K562 treated with DMSO at 1 percent for 48 hours (cell line): ENCODE results near the gene ARHGAP9. TPM values are rescaled to one million over a fixed set of nuclear protein-coding genes. Genes with fewer than 3 reads are reported as not detected.

ENCODE experiments used
- total RNA-seq: library from RNA; unstranded; fragments of 300-600 nt; gene quantifications from 2 replicates; pipeline ENCODE4 v1.2.3, GENCODE V29; 2022; ENCODE audit warnings: low replicate concordance; ENCODE audit errors: extremely low read depth

Gene ARHGAP9
- total RNA-seq = not detected in 2 replicates

DNA sequence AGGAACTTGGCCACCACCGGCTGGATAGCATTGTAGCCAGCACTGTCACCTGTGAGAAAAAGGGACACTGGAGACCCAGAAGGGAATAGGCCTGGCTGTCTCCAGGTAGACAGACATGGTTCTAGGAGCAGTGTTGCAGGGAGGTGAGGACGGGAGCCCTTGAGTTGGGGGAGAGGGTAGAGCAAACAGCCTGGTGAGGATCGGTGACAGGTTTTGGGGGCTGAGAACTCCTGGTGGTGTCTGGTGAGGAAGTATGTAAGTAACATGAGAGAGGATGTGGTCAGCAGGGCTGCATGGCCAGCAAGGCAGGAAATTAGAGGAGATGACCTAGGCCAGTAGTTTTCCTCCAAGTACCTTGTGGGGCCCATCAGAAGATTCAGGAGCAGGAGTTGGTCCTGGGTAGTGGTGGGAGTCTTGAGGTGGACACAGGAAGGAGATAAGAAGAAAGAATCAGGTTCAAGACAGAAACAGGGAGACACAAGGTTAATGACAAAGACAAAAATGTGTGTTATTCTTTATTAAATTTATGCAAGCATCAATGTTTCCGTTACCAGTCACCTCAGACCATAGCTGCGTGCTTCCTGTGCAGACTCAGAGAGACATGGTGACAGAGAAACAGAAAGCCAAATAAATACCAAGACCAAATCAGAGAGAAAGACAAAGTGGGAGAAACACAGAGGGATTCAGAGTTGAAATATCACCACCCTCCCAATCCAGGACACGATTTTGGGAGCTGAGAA lies at the start of gene ARHGAP9:
Gene ARHGAP9 (minus strand): TSS at position 491 of the 740 bp plus-strand sequence. CDS start 460 bp downstream, at position 31.

DNA sequence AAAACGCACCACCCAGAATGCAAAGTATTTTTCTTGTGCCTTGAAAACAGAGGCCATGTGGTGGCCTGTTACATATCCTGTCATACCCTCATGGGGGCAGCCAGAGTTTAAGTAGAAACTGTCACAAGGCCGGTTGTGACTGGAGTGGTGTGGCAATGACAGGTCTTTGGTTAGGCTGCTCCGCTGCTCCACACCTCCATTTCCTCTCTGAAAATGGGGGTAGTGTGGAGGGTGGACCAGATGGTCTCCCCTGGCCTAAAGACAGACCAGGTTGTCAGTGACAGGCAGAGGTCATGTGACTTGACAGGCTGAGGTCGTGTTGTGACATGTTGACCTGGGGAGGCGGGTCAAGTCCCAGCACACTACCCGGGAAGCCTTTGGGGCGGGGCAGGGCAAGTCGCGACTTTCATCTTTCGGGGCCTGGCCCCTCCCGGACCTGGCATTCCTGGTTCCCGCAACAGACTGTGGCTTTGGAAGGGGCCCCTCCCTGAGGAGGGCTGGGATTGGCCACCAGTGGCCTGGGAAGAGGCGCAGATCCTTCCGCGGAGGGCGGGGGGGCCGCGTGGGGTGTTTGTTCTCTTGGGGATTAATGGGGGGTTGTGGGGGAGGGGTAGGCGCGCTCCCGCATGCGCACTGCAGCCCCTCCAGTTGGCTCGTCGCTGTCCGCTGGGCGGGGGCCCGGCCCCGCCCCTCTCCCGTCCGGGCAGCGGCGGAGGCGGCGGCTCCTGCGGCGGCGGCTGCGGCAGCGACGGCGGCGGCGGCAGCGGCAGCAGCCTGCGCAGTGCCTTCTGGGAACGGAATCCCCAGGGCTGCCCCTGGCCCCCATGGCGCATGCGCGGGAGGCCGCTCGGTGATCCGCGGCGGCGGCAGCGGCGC lies 42.6 kb upstream of the ARHGAP9 start, which contains the start of gene MBD6:
Gene MBD6 (plus strand): TSS at position 814 of the 876 bp plus-strand sequence. CDS start 1,480 bp downstream, outside the sequence.

GRCh38 chr12:57520053-57520818 lies 40.6 kb upstream of the ARHGAP9 start, which contains the start of gene DDIT3:
Gene DDIT3, minus strand, starts transcription at chr12:57520514. Its CDS starts 3,108 bp downstream, at chr12:57517406.

DNA sequence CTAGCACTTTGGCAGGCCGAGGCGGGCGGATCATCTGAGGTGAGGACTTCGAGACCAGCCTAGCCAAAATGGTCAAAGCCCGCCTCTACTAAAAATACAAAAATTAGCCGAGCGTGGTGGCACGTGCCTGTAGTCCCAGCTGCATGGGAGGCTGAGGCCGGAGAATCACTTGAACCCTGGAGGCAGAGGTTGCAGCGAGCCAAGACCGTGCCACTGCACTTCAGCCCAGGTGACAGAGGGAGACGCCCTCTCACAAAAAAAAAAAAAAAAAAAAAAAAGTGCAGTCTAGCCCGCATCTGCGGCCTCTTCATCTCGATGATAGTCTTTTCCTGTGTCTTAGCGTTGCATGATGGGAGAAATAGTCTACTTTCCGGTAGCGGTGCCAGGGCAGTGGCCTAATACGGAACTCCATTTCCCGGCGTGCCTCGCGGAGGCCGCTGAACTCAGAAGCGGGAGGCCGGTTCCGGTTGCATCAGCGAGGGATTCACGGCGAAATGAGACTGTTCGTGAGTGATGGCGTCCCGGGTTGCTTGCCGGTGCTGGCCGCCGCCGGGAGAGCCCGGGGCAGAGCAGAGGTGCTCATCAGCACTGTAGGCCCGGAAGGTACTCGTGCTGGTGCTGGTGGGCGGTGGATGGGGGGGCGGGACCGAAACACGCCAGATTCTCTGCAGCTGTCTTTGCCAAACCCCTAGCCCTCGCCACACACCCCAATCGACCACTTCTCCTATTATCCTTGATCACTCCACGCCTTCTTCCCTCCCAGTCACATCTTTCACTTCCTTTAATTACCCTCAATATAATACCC lies 8.1 kb upstream of the ARHGAP9 start, which contains the start of gene MARS1:
Gene MARS1 (plus strand): TSS at position 472 of the 805 bp plus-strand sequence. CDS start 23 bp downstream, at position 495.

DNA sequence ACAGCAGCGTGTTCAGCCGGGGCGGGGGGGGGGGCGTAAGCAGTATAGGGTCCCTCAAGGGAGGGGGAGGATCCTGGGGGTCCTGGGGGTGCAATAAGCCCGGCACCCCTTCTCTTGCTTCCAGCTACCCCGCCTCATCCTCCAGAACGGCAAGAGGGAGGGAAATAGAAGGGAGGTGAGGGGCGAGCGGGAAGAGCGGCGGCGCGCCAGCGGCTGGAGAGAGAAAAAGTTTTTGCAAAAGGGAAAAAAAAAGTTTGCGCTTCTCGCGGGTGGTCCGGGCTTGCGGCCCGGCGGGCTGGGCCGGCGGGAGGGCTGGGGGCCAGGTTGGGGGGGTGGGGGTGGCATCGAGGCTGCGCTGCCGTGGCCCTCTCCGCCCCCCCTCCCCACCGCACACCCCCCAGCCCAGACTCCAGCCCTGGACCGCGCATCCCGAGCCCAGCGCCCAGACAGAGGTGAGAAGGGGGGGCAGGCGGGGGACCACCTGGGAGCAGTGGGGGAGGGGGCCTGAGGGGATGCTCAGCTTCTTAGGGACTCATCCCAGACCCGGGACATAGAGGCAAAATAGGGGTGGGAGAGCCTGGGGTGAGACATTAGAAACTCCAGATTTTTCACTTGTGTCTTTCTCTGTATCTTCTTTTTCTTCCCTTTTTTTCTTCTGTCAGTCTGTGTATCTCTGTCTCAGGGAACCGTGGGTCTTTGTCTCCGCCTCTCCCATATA lies 19.8 kb downstream of the ARHGAP9 start, which contains the start of gene GLI1:
Gene GLI1 (plus strand): TSS at position 36 of the 718 bp plus-strand sequence. CDS start 3,907 bp downstream, outside the sequence.

GRCh38 chr12:57454566-57455373 lies 24.9 kb downstream of the ARHGAP9 start, which contains the start of gene INHBE:
Gene INHBE, plus strand, starts transcription at chr12:57455307. Its CDS starts 230 bp downstream, at chr12:57455537.

DNA sequence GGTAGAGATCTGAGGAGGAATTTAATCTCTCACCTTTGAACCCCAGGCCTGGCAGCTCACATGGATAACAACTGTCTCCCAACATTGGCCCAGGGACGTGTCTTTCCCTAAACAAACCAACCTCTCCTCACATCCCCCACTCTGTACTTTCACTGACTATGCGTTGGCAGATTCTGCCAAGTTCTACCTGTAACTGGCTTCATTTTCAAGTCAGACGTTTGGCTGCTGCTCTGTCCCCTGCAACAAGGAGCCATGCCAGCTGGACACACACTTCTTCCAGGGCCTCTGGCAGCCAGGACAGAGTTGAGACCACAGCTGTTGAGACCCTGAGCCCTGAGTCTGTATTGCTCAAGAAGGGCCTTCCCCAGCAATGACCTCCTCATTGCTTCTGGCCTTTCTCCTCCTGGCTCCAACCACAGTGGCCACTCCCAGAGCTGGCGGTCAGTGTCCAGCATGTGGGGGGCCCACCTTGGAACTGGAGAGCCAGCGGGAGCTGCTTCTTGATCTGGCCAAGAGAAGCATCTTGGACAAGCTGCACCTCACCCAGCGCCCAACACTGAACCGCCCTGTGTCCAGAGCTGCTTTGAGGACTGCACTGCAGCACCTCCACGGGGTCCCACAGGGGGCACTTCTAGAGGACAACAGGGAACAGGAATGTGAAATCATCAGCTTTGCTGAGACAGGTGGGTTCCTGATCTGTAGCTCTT lies 45.0 kb downstream of the ARHGAP9 start, which contains the start of gene INHBC:
Gene INHBC (plus strand): TSS at position 268 of the 707 bp plus-strand sequence. CDS start 103 bp downstream, at position 371.

GRCh38 chr12:57430931-57431566 lies 48.6 kb downstream of the ARHGAP9 start, which contains the start of gene R3HDM2:
Gene R3HDM2, minus strand, starts transcription at chr12:57431043. Its CDS starts 120,615 bp downstream, at chr12:57310428.

Other genes with a start within 250 kb of the ARHGAP9 start
- not detected in 2 replicates for gene STAC3, start 228.7 kb downstream of the ARHGAP9 start, total RNA-seq
- gene R3HDM2, start 48.8 kb downstream of the ARHGAP9 start, total RNA-seq = not detected in 2 replicates
- gene INHBC, start 45.1 kb downstream of the ARHGAP9 start, total RNA-seq = not detected in 2 replicates
- gene INHBE, start 24.6 kb downstream of the ARHGAP9 start, total RNA-seq = not detected in 2 replicates
- gene GLI1, start 20.1 kb downstream of the ARHGAP9 start, total RNA-seq = not detected in 2 replicates
- gene MARS1, start 8.2 kb upstream of the ARHGAP9 start, total RNA-seq = 1,111 TPM in 1 of 2 replicates, not detected in the other
- not detected in 2 replicates for gene DDIT3, start 40.6 kb upstream of the ARHGAP9 start, total RNA-seq
- gene MBD6, start 43.0 kb upstream of the ARHGAP9 start, total RNA-seq = not detected in 2 replicates
- gene DCTN2, start 67.3 kb upstream of the ARHGAP9 start, total RNA-seq = 249 TPM in 1 of 2 replicates, not detected in the other
- not detected in 2 replicates for gene KIF5A, start 70.2 kb upstream of the ARHGAP9 start, total RNA-seq
- gene PIP4K2C, start 111.3 kb upstream of the ARHGAP9 start, total RNA-seq = not detected in 2 replicates
- gene DTX3, start 125.0 kb upstream of the ARHGAP9 start, total RNA-seq = not detected in 2 replicates
- not detected in 2 replicates for gene ARHGEF25, start 131.6 kb upstream of the ARHGAP9 start, total RNA-seq
- gene B4GALNT1, start 153.3 kb upstream of the ARHGAP9 start, total RNA-seq = not detected in 2 replicates
- 921 TPM in 1 of 2 replicates, not detected in the other for gene OS9, start 214.3 kb upstream of the ARHGAP9 start, total RNA-seq